Activated T-helper 1 cell treated with anti-CD3 and anti-CD28 coated beads, Interleukin-12 subunit alpha, Interleukin-12 subunit beta, Interleukin-2, Interleukin-4 antibody, amounts not matched to agents 30 ng/mL and 10 ng/mL and 1 ng/mL, durations not matched to agents 14 hours and 24 hours and 36 hours (primary cell): ENCODE results near the gene HAUS5. TPM values are rescaled to one million over a fixed set of nuclear protein-coding genes. Genes with fewer than 3 reads are reported as not detected.

Experiments
- DNase-seq: peaks from one replicate; pipeline ENCODE4 v3.0.0; 2021; ENCODE audit warnings: low spot score
- H3K27ac Mint-ChIP-seq: one replicate; pipeline ENCODE4 v1.8.0; 2021; ENCODE audit warnings: mild to moderate bottlenecking, mixed read lengths
- H3K27me3 Mint-ChIP-seq: one replicate; pipeline ENCODE4 v1.8.0; 2022; ENCODE audit warnings: mild to moderate bottlenecking, moderate library complexity, mixed read lengths; ENCODE audit not compliant: insufficient read depth
- H3K36me3 Mint-ChIP-seq: one replicate; pipeline ENCODE4 v1.8.0; 2021; ENCODE audit warnings: low read depth, mixed read lengths
- H3K4me1 Mint-ChIP-seq: one replicate; pipeline ENCODE4 v1.8.0; 2021; ENCODE audit warnings: low read depth, mixed read lengths
- H3K4me3 Mint-ChIP-seq: one replicate; pipeline ENCODE4 v1.8.0; 2021; ENCODE audit warnings: mild to moderate bottlenecking, moderate library complexity, mixed read lengths
- H3K9me3 Mint-ChIP-seq: one replicate; pipeline ENCODE4 v1.8.0; 2021; ENCODE audit warnings: mixed read lengths
- intact Hi-C: fragments of 100-400 bp; cut with micrococcal nuclease; formaldehyde crosslinking; loops from one replicate; pipeline ENCODE4 v1.15.1; 2024
- total RNA-seq: library from RNA; stranded (reverse); gene quantifications from 2 replicates; pipeline ENCODE4 v1.2.3, GENCODE V29; 2022

HAUS5 gene
- total RNA-seq, 1 donor from 2014 or later, result 41.0 TPM

DNA sequence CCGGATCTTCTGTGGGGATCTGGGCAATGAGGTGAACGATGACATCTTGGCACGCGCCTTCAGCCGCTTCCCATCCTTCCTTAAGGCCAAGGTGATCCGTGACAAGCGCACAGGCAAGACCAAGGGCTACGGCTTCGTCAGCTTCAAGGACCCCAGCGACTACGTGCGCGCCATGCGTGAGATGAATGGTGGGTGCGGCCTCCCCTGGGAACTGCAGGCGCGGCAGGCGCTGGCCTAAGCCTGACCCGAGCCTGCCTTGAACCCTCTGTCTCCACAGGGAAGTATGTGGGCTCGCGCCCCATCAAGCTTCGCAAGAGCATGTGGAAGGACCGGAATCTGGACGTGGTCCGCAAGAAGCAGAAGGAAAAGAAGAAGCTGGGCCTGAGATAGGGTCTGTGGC is 24.6 kb downstream of the HAUS5 start:
- Mint-ChIP-seq H3K9me3 (no peaks in the 10 kb centered on the region), H3K27ac (no peak overlapping the region), H3K4me1 (peaks cover 8% of the 10 kb centered on the region), H3K4me3 (no peak overlapping the region), H3K36me3 (peaks cover 33% of the 10 kb centered on the region), H3K27me3 (no peaks in the 10 kb centered on the region)
- intact Hi-C loops, result no loop called here
- DNase-seq, result no peak

DNA sequence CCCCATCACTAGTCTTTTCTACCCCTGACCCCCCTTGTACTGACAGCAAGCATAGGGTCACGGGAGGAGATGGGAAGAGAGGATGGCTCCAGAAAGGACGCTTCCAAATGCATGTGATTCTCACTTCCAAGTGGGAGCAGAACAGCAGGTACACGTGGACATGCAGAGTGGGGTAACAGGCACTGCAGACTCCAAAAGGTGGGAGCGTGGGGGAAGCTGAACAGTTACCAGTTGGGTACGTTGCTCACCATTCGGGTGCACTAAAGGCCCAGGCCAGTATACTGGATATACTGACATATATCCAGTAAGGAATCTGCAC is 26.7 kb downstream of the HAUS5 start:
- H3K4me3 Mint-ChIP-seq, result no peak overlapping the region
- no peak for DNase-seq
- intact Hi-C loops, result no loop called here

DNA sequence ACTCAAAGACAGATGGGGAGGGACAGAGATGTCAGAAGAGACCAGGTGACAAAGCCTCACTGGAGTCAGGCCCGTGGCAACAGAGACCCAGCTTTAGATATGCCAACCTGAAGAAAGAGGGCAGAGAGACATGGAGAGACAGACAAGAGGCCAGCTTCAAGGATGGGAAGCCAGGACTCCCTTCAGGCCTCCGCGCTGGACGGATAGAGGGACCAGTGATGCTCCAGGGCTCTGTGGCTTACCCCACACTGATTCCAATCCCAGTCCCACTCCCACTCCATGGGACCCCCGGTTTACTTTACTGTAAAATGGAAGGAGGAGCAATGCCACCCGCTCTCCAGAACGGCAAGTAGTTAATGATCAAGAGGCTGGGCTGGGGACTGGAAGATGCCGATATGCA is 27.3 kb downstream of the HAUS5 start:
- Mint-ChIP-seq H3K27ac (no peak overlapping the region), H3K36me3 (peaks cover 18% of the 10 kb centered on the region), H3K4me3 (no peak overlapping the region), H3K9me3 (no peaks in the 10 kb centered on the region), H3K27me3 (no peaks in the 10 kb centered on the region), H3K4me1 (peaks cover 21% of the 10 kb centered on the region)
- no peak for DNase-seq
- intact Hi-C loops, result loop anchor here (10.0 kb wide), 1 partner anchor 475 kb away; the partner anchor contains the start of genes OVOL3, POLR2I and TBCB

More for the DNA sequence above, 26.7 kb downstream of the HAUS5 start:
- Mint-ChIP-seq H3K4me1 (peaks cover 15% of the 10 kb centered on the region), H3K36me3 (peaks cover 20% of the 10 kb centered on the region), H3K27me3 (no peaks in the 10 kb centered on the region), H3K27ac (no peak overlapping the region), H3K9me3 (no peaks in the 10 kb centered on the region)

DNA sequence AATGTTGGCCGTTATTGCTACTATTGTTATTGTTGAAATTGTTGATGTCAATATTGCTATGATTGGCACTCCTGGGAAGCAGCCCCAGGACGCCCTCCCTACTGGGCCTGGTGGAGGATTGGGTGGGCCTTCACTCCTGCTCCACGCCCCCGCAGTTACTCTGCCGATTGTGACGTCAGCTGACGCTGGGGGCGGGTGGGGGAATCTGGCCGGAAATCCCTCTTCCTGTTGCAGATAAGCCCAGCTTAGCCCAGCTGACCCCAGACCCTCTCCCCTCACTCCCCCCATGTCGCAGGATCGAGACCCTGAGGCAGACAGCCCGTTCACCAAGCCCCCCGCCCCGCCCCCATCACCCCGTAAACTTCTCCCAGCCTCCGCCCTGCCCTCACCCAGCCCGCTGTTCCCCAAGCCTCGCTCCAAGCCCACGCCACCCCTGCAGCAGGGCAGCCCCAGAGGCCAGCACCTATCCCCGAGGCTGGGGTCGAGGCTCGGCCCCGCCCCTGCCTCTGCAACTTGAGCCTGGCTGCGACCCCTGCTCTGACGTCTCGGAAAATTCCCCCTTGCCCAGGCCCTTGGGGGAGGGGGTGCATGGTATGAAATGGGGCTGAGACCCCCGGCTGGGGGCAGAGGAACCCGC is 29.1 kb downstream of the HAUS5 start, which contains the start of gene ETV2:
Gene ETV2 (plus strand): TSS at position 231 of the 637 bp plus-strand sequence. CDS start 716 bp downstream, outside the sequence.
- Mint-ChIP-seq H3K4me3 (peak within 1 kb of the TSS; percentile 75), H3K27ac (peak within 1 kb of the TSS; percentile 63), H3K27me3 (no peaks in the 10 kb centered on the region), H3K36me3 (peaks cover 10% of the 10 kb centered on the region), H3K4me1 (peaks cover 30% of the 10 kb centered on the region), H3K9me3 (no peaks in the 10 kb centered on the region)
- intact Hi-C loops, result loop anchor here (10.0 kb wide), 1 partner anchor 473 kb away; the partner anchor contains the start of genes OVOL3, POLR2I and TBCB
- DNase-seq, result peak; percentile 44

DNA sequence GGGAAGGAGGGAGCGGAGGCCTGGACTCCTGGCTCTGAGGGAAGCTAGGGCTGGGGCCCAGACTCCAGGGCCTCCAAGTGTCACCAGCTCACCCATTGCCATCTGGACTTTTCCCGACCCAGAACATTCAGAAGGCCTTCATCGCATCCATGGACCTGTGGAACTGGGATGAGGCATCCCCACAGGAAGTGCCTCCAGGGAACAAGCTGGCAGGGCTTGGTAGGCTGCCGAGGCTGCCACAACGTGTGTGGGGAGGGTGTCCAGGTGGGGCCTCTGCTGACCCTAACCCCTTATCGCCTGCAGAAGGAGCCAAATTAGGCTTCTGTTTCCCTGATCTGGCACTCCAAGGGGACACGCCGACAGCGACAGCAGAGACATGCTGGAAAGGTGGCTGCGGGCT is 29.8 kb downstream of the HAUS5 start:
- H3K27ac Mint-ChIP-seq, result peak overlapping the region; percentile 44
- H3K36me3 Mint-ChIP-seq, result peaks cover 4% of the 10 kb centered on the region
- intact Hi-C loops, result loop anchor here (10.0 kb wide), 1 partner anchor 472 kb away; the partner anchor contains the start of genes OVOL3, POLR2I and TBCB
- no peaks in the 10 kb centered on the region for H3K27me3 Mint-ChIP-seq
- no peaks in the 10 kb centered on the region for H3K9me3 Mint-ChIP-seq
- H3K4me3 Mint-ChIP-seq, result peak overlapping the region; percentile 75
- H3K4me1 Mint-ChIP-seq, result peaks cover 30% of the 10 kb centered on the region
- no peak for DNase-seq

DNA sequence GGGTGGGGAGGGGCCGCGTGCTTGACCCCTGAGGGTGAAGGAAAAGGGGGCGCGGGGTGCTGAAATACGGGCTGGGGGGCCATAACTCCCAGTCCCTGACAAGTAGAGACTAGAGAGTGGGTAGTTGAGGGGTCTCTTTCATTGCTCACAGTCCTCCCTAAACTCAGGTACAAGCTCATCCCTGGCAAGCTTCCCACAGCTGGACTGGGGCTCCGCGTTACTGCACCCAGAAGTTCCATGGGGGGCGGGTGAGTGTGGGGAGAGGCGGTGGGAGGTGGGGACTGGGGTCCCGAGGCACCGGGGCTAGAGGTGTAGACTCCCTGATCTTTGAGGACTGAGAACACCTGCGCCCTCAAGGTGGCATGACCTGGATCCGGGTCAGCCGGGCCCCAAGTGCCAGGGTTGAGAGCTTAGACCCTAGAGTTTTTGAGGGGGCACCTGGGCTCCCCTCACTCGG is 30.3 kb downstream of the HAUS5 start:
- H3K4me3 Mint-ChIP-seq, result peak overlapping the region; percentile 82
- no peaks in the 10 kb centered on the region for H3K27me3 Mint-ChIP-seq
- no peak overlapping the region for H3K27ac Mint-ChIP-seq
- intact Hi-C loops, result loop anchor here (1.0 to 10.0 kb wide), 3 partner anchors 94 to 472 kb away; partner anchors contain the start of genes OVOL3, POLR2I and TBCB
- peaks cover 4% of the 10 kb centered on the region for H3K36me3 Mint-ChIP-seq
- peaks cover 30% of the 10 kb centered on the region for H3K4me1 Mint-ChIP-seq
- no peak for DNase-seq
- H3K9me3 Mint-ChIP-seq, result no peaks in the 10 kb centered on the region

DNA sequence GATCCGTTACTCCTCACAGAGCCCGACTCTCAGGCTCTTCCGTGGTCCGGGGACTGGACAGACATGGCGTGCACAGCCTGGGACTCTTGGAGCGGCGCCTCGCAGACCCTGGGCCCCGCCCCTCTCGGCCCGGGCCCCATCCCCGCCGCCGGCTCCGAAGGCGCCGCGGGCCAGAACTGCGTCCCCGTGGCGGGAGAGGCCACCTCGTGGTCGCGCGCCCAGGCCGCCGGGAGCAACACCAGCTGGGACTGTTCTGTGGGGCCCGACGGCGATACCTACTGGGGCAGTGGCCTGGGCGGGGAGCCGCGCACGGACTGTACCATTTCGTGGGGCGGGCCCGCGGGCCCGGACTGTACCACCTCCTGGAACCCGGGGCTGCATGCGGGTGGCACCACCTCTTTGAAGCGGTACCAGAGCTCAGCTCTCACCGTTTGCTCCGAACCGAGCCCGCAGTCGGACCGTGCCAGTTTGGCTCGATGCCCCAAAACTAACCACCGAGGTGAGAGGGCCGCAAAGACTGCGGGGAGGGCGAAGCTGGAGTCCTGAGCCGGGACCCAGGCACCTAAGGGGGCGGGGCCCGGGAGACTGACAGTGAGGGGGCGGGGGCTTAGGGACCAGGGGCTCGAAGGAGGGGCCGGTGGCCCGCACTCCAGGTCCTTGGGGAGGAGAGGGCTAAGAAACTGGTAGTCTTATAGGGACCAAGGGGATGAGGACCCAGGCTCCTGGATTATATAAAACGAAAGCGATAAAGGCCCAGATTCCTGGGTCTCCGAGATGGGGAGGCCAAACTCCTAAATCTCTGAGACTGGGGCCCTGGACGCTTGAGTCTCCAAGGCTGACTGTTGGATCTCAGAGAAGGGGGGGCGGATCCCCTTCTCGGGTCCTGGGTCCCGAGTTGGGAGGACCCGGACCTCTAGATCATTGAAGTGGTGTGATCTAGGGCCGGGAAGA is 31.0 kb downstream of the HAUS5 start:
- DNase-seq, result peak; percentile 75

DNA sequence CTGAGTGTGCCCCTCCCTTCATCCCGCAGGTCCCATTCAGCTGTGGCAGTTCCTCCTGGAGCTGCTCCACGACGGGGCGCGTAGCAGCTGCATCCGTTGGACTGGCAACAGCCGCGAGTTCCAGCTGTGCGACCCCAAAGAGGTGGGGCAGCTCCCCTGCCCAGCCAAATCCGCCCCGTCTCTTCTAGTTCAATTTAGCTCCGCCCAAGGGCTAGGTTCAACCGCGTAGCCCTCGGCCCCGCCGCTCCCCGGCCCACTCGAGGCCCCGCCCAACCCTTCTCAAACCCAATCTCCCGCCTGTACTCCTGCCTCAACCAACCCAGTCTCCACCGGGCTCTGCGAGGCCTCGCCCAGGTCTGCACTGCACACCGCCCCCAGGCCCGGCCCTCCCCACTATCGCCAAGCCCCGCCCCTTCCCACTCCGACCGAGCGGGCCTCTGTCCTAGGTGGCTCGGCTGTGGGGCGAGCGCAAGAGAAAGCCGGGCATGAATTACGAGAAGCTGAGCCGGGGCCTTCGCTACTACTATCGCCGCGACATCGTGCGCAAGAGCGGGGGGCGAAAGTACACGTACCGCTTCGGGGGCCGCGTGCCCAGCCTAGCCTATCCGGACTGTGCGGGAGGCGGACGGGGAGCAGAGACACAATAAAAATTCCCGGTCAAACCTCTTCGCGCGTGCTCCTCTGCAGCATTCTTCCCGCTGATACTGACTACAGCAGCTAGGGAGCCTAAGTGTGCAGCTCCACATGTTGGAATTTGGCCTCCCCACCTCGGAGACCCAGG is 31.9 kb downstream of the HAUS5 start:
- H3K27me3 Mint-ChIP-seq, result no peaks in the 10 kb centered on the region
- peak overlapping the region; percentile 82 for H3K4me3 Mint-ChIP-seq
- H3K9me3 Mint-ChIP-seq, result no peaks in the 10 kb centered on the region
- intact Hi-C loops, result loop anchor here (1.0 to 10.0 kb wide), 9 partner anchors 16 to 470 kb away; partner anchors contain the start of genes ARHGAP33, HAUS5, OVOL3 and POLR2I
- H3K4me1 Mint-ChIP-seq, result peaks cover 30% of the 10 kb centered on the region
- H3K36me3 Mint-ChIP-seq, result peaks cover 2% of the 10 kb centered on the region
- DNase-seq, result peak; percentile 95
- H3K27ac Mint-ChIP-seq, result peak overlapping the region; percentile 85

More for the DNA sequence above, 31.0 kb downstream of the HAUS5 start:
- Mint-ChIP-seq H3K36me3 (peaks cover 2% of the 10 kb centered on the region), H3K4me3 (peak overlapping the region; percentile 82), H3K4me1 (peaks cover 30% of the 10 kb centered on the region), H3K27me3 (no peaks in the 10 kb centered on the region), H3K27ac (peak overlapping the region; percentile 85), H3K9me3 (no peaks in the 10 kb centered on the region)
- intact Hi-C loops, result loop anchor here (1.0 to 10.0 kb wide), 11 partner anchors 15 to 471 kb away; partner anchors contain the start of genes ARHGAP33, HAUS5, OVOL3 and POLR2I

DNA sequence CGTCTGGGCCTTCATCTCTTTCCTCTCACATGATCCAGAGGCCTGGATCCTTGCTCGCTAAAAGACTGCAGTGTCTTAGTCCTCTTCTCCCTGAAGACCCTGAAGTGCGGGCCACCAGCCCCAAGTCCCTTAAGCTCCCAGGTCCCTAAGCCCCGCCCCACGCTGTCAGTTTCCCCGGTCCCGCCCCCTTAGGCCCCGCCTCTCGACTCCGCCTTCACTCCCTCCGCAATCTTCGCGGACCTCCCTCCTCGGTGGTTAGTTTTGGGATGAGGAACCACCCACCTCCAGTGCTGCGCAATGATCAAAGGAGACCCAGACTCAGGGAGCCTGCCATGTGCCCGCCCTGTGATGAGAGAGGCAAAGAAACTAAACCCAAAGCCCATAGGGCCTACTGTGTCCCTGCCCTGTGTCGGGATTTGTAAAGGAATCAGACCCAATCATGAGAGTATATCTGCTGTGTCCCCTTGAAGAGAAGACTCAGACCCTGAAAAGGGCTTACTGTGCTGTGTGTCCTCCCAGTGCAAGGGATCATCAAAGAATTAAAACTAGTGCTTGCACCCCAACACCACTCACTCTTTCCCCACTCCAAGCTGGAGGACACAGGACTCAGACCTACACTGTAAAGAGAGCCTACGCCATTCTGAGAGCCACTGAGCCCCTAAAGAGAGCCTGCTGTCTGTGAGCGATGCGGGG is 32.6 kb downstream of the HAUS5 start:
- Mint-ChIP-seq H3K27ac (peak overlapping the region; percentile 85), H3K4me1 (peaks cover 30% of the 10 kb centered on the region)

DNA sequence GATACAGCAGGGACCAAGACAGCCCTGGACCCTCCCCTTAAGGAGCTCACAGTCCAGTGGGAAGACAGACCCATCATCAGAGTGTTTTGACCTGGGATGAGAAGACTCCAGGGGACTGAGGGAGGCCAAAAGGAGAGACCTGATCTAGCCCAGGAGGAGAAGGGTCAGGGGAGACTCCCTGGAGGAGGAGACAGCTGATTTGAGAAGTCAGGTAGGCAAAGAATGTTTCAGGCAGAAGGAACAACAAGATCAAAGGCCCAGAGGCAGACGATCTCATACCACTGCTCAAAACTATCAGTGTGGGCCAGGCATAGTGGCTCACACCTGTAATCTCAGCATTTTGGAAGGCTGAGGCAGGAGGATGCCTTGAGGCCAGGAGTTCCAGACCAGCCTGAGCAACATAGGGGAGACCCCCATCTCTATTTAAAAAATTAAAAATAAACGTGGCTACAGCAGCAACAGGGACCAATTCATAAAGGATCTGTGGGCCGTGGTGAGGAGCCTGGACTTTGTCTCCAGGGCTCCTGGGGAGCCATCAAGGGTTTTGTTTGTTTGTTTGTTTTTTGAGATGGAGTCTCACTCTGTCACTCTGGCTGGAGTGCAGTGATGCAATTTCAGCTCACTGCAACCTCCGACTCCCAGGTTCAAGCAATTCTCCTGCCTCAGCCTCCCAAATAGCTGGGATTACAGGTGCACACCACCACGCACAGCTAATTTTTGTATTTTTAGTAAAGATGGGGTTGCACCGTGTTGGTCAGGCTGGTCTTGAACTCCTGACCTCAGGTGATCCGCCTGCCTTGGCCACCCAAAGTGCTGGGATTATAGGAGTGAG is 33.4 kb downstream of the HAUS5 start:
- no peaks in the 10 kb centered on the region for H3K27me3 Mint-ChIP-seq
- H3K4me3 Mint-ChIP-seq, result peak overlapping the region; percentile 82
- intact Hi-C loops, result loop anchor here (2.0 to 10.0 kb wide), 4 partner anchors 57 to 469 kb away; partner anchors contain the start of genes HCST, NFKBID, OVOL3 and POLR2I
- H3K4me1 Mint-ChIP-seq, result peaks cover 33% of the 10 kb centered on the region
- H3K27ac Mint-ChIP-seq, result no peak overlapping the region
- H3K36me3 Mint-ChIP-seq, result peaks cover 4% of the 10 kb centered on the region
- no peak for DNase-seq
- H3K9me3 Mint-ChIP-seq, result no peaks in the 10 kb centered on the region

More for the DNA sequence above, 32.6 kb downstream of the HAUS5 start:
- Mint-ChIP-seq H3K4me3 (peak overlapping the region; percentile 82), H3K27me3 (no peaks in the 10 kb centered on the region), H3K9me3 (no peaks in the 10 kb centered on the region), H3K36me3 (peaks cover 2% of the 10 kb centered on the region)
- intact Hi-C loops, result loop anchor here (1.0 to 10.0 kb wide), 10 partner anchors 17 to 470 kb away; partner anchors contain the start of genes ARHGAP33, HAUS5, HCST and NFKBID
- peak; percentile 68 for DNase-seq
